GM12878 (cell line): ENCODE results near the gene PPP1R27. TPM values are rescaled to one million over a fixed set of nuclear protein-coding genes. Genes with fewer than 3 reads are reported as not detected.
A peak's percentile ranks its signal among the peaks of the same experiment; 100 is the strongest.

Experiments
- ATAC-seq: fragments of 200-7000 bp; cut with Tn5 transposase; 3 replicates; pipeline ENCODE4 v1.9.1; 2020; ENCODE audit warnings: mild to moderate bottlenecking, moderate library complexity
- BruUV-seq: library from RNA; stranded (reverse); fragments of 400-500 nt; replicated peaks from 2 replicates; lab custom pipeline; 2021; lab: Mats Ljungman, UMichigan
- CTCF ChIA-PET: fragments of 300-600 bp; sonication (Branson Sonifier 250); formaldehyde crosslinking; extraction: SDS; loops from one replicate; lab custom pipeline; 2021; ENCODE audit warnings: inconsistent platforms; lab: Yijun Ruan, JAX
- POLR2A ChIA-PET: fragments of 350-600 bp; formaldehyde crosslinking; extraction: SDS; loops from one replicate; lab custom pipeline; 2021; ENCODE audit warnings: inconsistent platforms; lab: Charles Lee
- RAD21 ChIA-PET: fragments of 300-600 bp; sonication (Branson Sonifier 250); formaldehyde crosslinking; loops from one replicate; lab custom pipeline; 2023; ENCODE audit warnings: antibody characterized with exemption; ENCODE audit not compliant: unreplicated experiment; lab: Charles Lee
- SMC1A ChIA-PET: fragments of 300-600 bp; sonication (Branson Sonifier 250); formaldehyde crosslinking; loops from one replicate; lab custom pipeline; 2023; ENCODE audit not compliant: unreplicated experiment, uncharacterized antibody; lab: Charles Lee
- DNase-seq: peaks from one replicate; pipeline ENCODE4 v3.0.0-alpha.2; 2011; ENCODE audit warnings: low read depth, low spot score
- FAIRE-seq: peaks from 3 replicates; lab custom pipeline; 2011; peaks lifted over from hg19 to GRCh38; lab: Jason Lieb, UNC
- H2AFZ ChIP-seq: 2 replicates; pipeline ENCODE4 v1.6.0; 2011; ENCODE audit warnings: low read depth, low read length, control low read depth; ENCODE audit not compliant: control insufficient read depth
- H3K27ac ChIP-seq: 2 replicates; pipeline ENCODE4 v1.5.1; 2011; ENCODE audit warnings: control low read depth; ENCODE audit not compliant: control insufficient read depth, insufficient read depth
- H3K27me3 ChIP-seq, 2 experiments: replicated peaks in 1 of 2; 2 replicates each; pipeline versions ENCODE4 v1.6.0 to v1.6.1; 2011; ENCODE audit warnings: low read length in 1 of 2; ENCODE audit not compliant: control insufficient read depth in 2 of 2, insufficient read depth in 2 of 2
- H3K36me3 ChIP-seq, 2 experiments: 2 replicates each; pipeline ENCODE4 v1.5.1; 2011; ENCODE audit warnings: low read length in 1 of 2; ENCODE audit not compliant: control insufficient read depth in 2 of 2, insufficient read depth in 2 of 2
- H3K4me1 ChIP-seq: 2 replicates; pipeline ENCODE4 v1.6.1; 2011; ENCODE audit warnings: mild to moderate bottlenecking, low read length, moderate library complexity, mixed read lengths; ENCODE audit not compliant: control insufficient read depth, insufficient read depth
- H3K4me2 ChIP-seq: 2 replicates; pipeline ENCODE4 v1.6.0; 2011; ENCODE audit warnings: control low read depth; ENCODE audit not compliant: control insufficient read depth, insufficient read depth
- H3K4me3 ChIP-seq: fragments of 200-600 bp; sonication (generic); 2 replicates; pipeline ENCODE4 v1.5.1; 2016
- H3K79me2 ChIP-seq: 2 replicates; pipeline ENCODE4 v1.6.0; 2011; ENCODE audit warnings: low read length; ENCODE audit not compliant: control insufficient read depth, insufficient read depth
- H3K9ac ChIP-seq: 2 replicates; pipeline ENCODE4 v1.8.0; 2011; ENCODE audit warnings: low read length, control low read depth, mixed read lengths; ENCODE audit not compliant: control insufficient read depth, insufficient read depth
- H3K9me3 ChIP-seq: replicated peaks from 3 replicates; pipeline ENCODE4 v1.5.1; 2011; ENCODE audit warnings: mild to moderate bottlenecking, low read length; ENCODE audit not compliant: control insufficient read depth, insufficient read depth
- H4K20me1 ChIP-seq: 2 replicates; pipeline ENCODE4 v1.6.0; 2011; ENCODE audit not compliant: control insufficient read depth, insufficient read depth
- ASH2L ChIP-seq: fragments of 300-600, 200-600 bp; sonication (generic); IDR thresholded peaks from 2 replicates; pipeline ENCODE4 v1.6.1; 2017; ENCODE audit warnings: low read depth, mild to moderate bottlenecking, borderline replicate concordance
- CHD4 ChIP-seq: fragments of 200-600 bp; sonication (generic); IDR thresholded peaks from 2 replicates; pipeline ENCODE4 v1.6.1; 2016; ENCODE audit warnings: mild to moderate bottlenecking
- EED ChIP-seq: sonication (generic); IDR thresholded peaks from 2 replicates; pipeline ENCODE4 v1.6.1; 2016; ENCODE audit warnings: antibody characterized with exemption, low read depth
- KLF5 ChIP-seq: fragments of 450-650 bp; IDR thresholded peaks from 2 replicates; pipeline ENCODE4 v1.6.1; 2014; ENCODE audit warnings: mild to moderate bottlenecking; ENCODE audit not compliant: partially characterized antibody
- LARP7 ChIP-seq: fragments of 450-650 bp; IDR thresholded peaks from 2 replicates; pipeline ENCODE4 v1.6.1; 2017; ENCODE audit warnings: mild to moderate bottlenecking
- NR2F1 ChIP-seq: fragments of 450-650 bp; conservative IDR thresholded peaks from 2 replicates; pipeline ENCODE4 v1.6.1; 2017; ENCODE audit warnings: mild to moderate bottlenecking
- SMAD1 ChIP-seq: fragments of 450-650 bp; IDR thresholded peaks from 2 replicates; pipeline ENCODE4 v1.6.1; 2018; ENCODE audit warnings: mild to moderate bottlenecking, low read depth; ENCODE audit not compliant: partially characterized antibody
- TCF3 ChIP-seq: IDR thresholded peaks from 2 replicates; pipeline ENCODE4 v1.6.1; 2012; ENCODE audit warnings: low read depth, mild to moderate bottlenecking, low read length, borderline replicate concordance; ENCODE audit not compliant: insufficient read depth
- YBX1 ChIP-seq: fragments of 450-650 bp; IDR thresholded peaks from 2 replicates; pipeline ENCODE4 v1.6.1; 2016; ENCODE audit warnings: antibody characterized with exemption
- ZBTB11 ChIP-seq: fragments of 450-650 bp; formaldehyde crosslinking; IDR thresholded peaks from 2 replicates; pipeline ENCODE4 v1.5.0; 2022; ENCODE audit warnings: mild to moderate bottlenecking, missing genetic modification characterization
- WGBS: methylation state at CpG from one replicate; pipeline ENCODE4 v1.1.6; 2016; ENCODE audit warnings: low lambda C conversion rate; ENCODE audit not compliant: insufficient replicate concordance, insufficient coverage; ENCODE audit errors: missing lambda C conversion rate; 5-methylcytosine and 5-hydroxymethylcytosine counted together
- in situ Hi-C: fragments of 300-500 bp; cut with MboI; formaldehyde crosslinking; loops from 9 replicates; pipeline ENCODE4 v1.14.3; 2018; ENCODE audit warnings: mixed read lengths
- intact Hi-C: fragments of 100-400 bp; cut with micrococcal nuclease; formaldehyde crosslinking; loops from one replicate; pipeline ENCODE4 v1.14.2; 2022; ENCODE audit not compliant: unreplicated experiment
- polyA plus RNA-seq, 11 experiments: library from polyadenylated mRNA; depleted of rRNA in 4 of 11; unstranded in 6 of 11; stranded (reverse) in 5 of 11; fragments of >200 nt; fragmentation: Nextera tagmentation in 4 of 11; fragmentation: Illumina TruSeq in 1 of 11; extraction: Ambion mirVana in 4 of 11; extraction: Trizol in 1 of 11; gene quantifications; 1 replicate in 1 of 11; 2 replicates in 10 of 11; pipeline versions ENCODE4 v1.2.1 to v1.2.3, GENCODE V29; 2011 to 2016; ENCODE audit warnings: inconsistent platforms in 2 of 11, missing spikeins in 2 of 11, low read depth in 1 of 11
- total RNA-seq, 4 experiments: library from RNA; depleted of rRNA in 3 of 4; stranded (reverse); fragments of >200 nt in 3 of 4; fragmentation: Illumina TruSeq in 1 of 4; extraction: Trizol in 1 of 4; gene quantifications; 2 replicates each; pipeline versions ENCODE4 v1.2.1 to v1.2.3, GENCODE V29; 2013 to 2021

Gene PPP1R27
- total and polyA plus RNA-seq, 10 of the 15 experiments (the other 5 are each of a cell fraction or from before 2014, with no cell fraction given), result 0.17 to 1.6 (median 0.49) TPM; not detected in 3

DNA sequence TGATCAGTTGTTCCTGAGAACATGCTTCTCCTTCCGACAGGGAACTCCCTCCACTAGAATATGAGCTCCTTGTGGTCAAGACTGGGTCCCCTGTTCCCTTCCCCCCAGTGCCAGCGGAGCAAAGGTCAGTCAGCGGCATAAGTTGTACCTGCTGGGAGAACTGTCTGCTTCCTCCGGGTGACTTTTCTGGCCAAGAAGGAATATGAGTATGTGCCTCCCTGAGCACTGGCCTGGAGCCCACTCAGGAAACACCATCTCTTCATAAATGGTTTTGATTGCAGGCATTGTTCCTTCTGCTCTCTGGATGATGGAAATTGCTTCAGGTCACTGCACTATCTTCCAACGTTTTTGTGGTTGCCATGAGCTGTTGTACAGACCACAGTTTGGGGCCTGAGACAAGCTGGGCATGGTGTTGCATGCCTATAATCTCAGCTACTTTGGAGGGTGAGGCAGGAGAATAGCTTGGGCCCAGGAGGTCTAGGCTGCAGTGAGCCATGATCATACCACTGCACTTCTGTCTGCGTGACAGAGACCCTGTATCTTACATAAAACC lies 28.3 kb upstream of the PPP1R27 start:
- Histone ChIP-seq H2AFZ (no peak overlapping the region), H3K79me2 (peaks cover 72% of the 10 kb centered on the region), H3K4me2 (peak overlapping the region; percentile 83), H3K9me3 (no peaks in the 10 kb centered on the region)
- FAIRE-seq (no peak), DNase-seq (no peak)
- in situ Hi-C loops, result no loop called here
- intact Hi-C loops, result loop anchor here (5.0 kb wide), 1 partner anchor 159 kb away; the partner anchor contains the start of genes CENPX and LRRC45
- BruUV-seq, result no TSS peak
- ChIA-PET CTCF (interaction anchor here (0.6 kb wide), 1 partner anchor 371 kb away, joined by 5 read pairs; no protein-coding TSS in a partner anchor), POLR2A (interaction anchor here (0.7 to 1.0 kb wide), 3 partner anchors 64 to 127 kb away, joined by 3 read pairs; partner anchors contain the start of gene PYCR1)
- TF ChIP-seq ASH2L (no peak), NR2F1 (0 out of 2 replicates have a peak, but pooled peaks have one; percentile 12)
- TF ChIP-seq, all 136 proteins: peak for 1
- H3K4me3 ChIP-seq, result peak overlapping the region; percentile 94
- RAD21 ChIA-PET, result no interaction called here
- H3K27me3 ChIP-seq, result no peaks in the 10 kb centered on the region
- no peak overlapping the region for H3K9ac ChIP-seq
- peaks cover 9 to 18% of the 10 kb centered on the region in 2 experiments for H3K36me3 ChIP-seq
- peaks cover 23% of the 10 kb centered on the region for H3K4me1 ChIP-seq
- 0 out of 2 replicates have a peak, but pooled peaks cover 5% of the 10 kb centered on the region for H4K20me1 ChIP-seq
- SMC1A ChIA-PET, result interaction anchor here (0.8 to 1.8 kb wide), 2 partner anchors 9 to 127 kb away, joined by 3 to 5 read pairs; no protein-coding TSS in a partner anchor
- no peak overlapping the region for H3K27ac ChIP-seq
- ATAC-seq, result no peak
- WGBS, result 86% methylated on average over 6 of the region's 6 CpGs

- peak; percentile 100 for DNase-seq
- peaks cover 3 to 28% of the 10 kb centered on the region in 2 experiments for H3K36me3 ChIP-seq
- no TSS peak for BruUV-seq
- ChIA-PET SMC1A (interaction anchor here (1.0 to 1.2 kb wide), 2 partner anchors 9 to 12 kb away, joined by 5 read pairs; no protein-coding TSS in a partner anchor), RAD21 (interaction anchor here (1.0 to 1.3 kb wide), 5 partner anchors 8 to 125 kb away, joined by 3 to 6 read pairs (median 4); partner anchors contain the start of genes MAFG and MCRIP1), CTCF (interaction anchor here (1.2 kb wide), 1 partner anchor 9 kb away, joined by 7 read pairs; the partner anchor contains the start of gene ARHGDIA), POLR2A (interaction anchor here (0.7 to 1.9 kb wide), 9 partner anchors 9 to 669 kb away, joined by 3 to 11 read pairs (median 5); partner anchors contain the start of gene MCRIP1)
- H3K27me3 ChIP-seq, result no peaks in the 10 kb centered on the region
- peak overlapping the region; percentile 80 for H3K9ac ChIP-seq
- H3K27ac ChIP-seq, result peak overlapping the region; percentile 98
- FAIRE-seq, result peak; percentile 100
- peaks cover 23% of the 10 kb centered on the region for H3K4me1 ChIP-seq
- H3K4me2 ChIP-seq, result peak overlapping the region; percentile 83
- H2AFZ ChIP-seq, result peak overlapping the region; percentile 67
- intact Hi-C loops (loop anchor here (1.0 to 5.0 kb wide), 2 partner anchors 161 to 237 kb away; partner anchors contain the start of genes CENPX, FASN and LRRC45), in situ Hi-C loops (no loop called here)
- peak; percentile 89 for ATAC-seq
- H3K4me3 ChIP-seq, result peak overlapping the region; percentile 94
- H3K79me2 ChIP-seq, result peaks cover 83% of the 10 kb centered on the region
- 1% methylated on average over 61 of the region's 74 CpGs for WGBS
- no peaks in the 10 kb centered on the region for H3K9me3 ChIP-seq
- peaks cover 3% of the 10 kb centered on the region; the same call in 1 of the 2 replicates for H4K20me1 ChIP-seq
- no peak for TF ChIP-seq SMAD1
- TF ChIP-seq CHD4, result no peak
- peak; percentile 43; the same call in 1 of the 2 replicates for TF ChIP-seq EED
- TF ChIP-seq ZBTB11 (CRISPR knock-in tag), result no peak
- TF ChIP-seq TCF3, result peak; percentile 80; the same call in 1 of the 2 replicates
- no peak for TF ChIP-seq YBX1
- peak; percentile 58; the same call in 1 of the 2 replicates for TF ChIP-seq LARP7
- peak; percentile 9 for TF ChIP-seq KLF5
Measured at GRCh38 chr17:81860756-81861568, 26.1 kb upstream of the PPP1R27 start.
